ENCODE results near the gene DOCK4.
A peak's percentile ranks its signal among the peaks of the same experiment; 100 is the strongest.

Gene DOCK4

DNA sequence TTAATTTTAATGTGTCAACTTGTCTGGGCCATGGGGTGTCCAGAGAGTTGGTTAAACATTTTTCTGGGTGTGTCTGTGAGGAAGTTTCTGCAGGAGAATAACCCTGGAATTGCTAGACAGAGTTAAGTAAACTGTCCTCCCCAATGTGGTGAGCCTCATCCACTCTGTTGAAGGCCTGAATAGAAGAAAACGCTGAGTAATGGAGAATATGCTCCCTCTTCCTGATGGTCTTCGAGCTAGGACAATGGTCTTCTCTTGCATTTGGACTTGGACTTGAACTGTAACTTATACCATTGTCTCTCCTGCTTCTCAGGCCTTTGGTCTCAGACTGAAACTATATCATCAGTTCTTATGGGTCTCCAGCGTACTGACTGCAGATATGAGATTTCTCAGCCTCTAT is 347.9 kb downstream of the DOCK4 start:
- ChIA-PET POLR2A (no interaction called here), CTCF (no interaction called here)
- TF ChIP-seq, protein P1, sequence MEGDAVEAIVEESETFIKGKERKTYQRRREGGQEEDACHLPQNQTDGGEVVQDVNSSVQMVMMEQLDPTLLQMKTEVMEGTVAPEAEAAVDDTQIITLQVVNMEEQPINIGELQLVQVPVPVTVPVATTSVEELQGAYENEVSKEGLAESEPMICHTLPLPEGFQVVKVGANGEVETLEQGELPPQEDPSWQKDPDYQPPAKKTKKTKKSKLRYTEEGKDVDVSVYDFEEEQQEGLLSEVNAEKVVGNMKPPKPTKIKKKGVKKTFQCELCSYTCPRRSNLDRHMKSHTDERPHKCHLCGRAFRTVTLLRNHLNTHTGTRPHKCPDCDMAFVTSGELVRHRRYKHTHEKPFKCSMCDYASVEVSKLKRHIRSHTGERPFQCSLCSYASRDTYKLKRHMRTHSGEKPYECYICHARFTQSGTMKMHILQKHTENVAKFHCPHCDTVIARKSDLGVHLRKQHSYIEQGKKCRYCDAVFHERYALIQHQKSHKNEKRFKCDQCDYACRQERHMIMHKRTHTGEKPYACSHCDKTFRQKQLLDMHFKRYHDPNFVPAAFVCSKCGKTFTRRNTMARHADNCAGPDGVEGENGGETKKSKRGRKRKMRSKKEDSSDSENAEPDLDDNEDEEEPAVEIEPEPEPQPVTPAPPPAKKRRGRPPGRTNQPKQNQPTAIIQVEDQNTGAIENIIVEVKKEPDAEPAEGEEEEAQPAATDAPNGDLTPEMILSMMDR (IDR thresholded peaks at IDR 0.05; ENCODE audit: control extremely low read depth, extremely low read depth, low read depth, missing control alignments) = no peak
- DNase-seq (ENCODE audit: extremely low spot score) = no peak

- ChIA-PET POLR2A (no interaction called here), CTCF (interaction anchor here (0.8 to 1.8 kb wide), 14 partner anchors 7 to 640 kb away, joined by 3 to 10 read pairs (median 4); no protein-coding TSS in a partner anchor)
- DNase-seq (ENCODE audit: extremely low spot score) = no peak
- TF ChIP-seq, protein P1 (IDR thresholded peaks at IDR 0.05; ENCODE audit: control extremely low read depth, extremely low read depth, low read depth, missing control alignments) = no peak
These were observed 350.4 kb downstream of the DOCK4 start for GRCh38 chr7:111855842-111856227.

- TF ChIP-seq, protein P1 (IDR thresholded peaks at IDR 0.05; ENCODE audit: control extremely low read depth, extremely low read depth, low read depth, missing control alignments) = peak; percentile 44
- POLR2A ChIA-PET = no interaction called here
- CTCF ChIA-PET = interaction anchor here (0.8 to 1.8 kb wide), 19 partner anchors 8 to 640 kb away, joined by 3 to 10 read pairs (median 3); no protein-coding TSS in a partner anchor
- DNase-seq (ENCODE audit: extremely low spot score) = peak; percentile 26
These were observed 350.9 kb downstream of the DOCK4 start for GRCh38 chr7:111855161-111855841.

DNA sequence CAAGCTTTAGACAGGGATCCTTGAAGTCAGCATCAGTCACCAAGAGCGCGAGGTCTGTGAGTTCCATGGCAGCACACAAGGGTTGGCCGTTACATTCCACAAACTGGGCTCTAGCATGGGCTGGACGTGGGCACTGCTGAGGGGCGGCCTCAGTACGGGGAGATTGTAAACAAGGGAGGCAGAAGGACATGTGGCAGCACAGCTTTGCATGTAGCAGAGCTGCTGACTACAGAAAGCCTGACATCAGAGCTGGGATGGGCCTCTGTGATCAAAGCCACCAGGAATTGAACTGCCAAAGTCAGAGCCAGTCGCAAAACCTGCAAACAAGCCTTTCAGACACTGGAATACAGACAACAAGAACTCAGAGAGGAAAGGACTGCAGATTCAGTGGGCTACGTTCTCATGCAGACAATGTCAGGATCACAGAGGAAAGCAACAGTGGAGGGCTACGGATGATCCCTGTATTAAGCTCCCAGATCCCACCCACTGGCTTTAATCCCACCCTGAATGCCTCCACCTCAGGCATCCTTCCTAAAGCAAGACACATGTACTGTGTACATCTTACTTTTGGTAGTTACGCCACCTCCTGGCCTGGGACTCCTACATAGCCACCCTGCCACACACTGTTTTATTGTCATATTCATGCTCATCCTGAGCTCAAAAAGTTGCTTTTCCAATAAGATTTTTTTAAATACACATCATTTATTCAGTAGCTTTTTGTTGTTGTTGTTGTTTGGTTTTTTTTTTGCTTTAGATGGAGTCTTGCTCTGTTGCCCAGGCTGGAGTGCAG is 352.8 kb downstream of the DOCK4 start:
- no peak for DNase-seq (ENCODE audit: extremely low spot score)
- ChIA-PET POLR2A (no interaction called here), CTCF (interaction anchor here (0.9 to 2.2 kb wide), 6 partner anchors 10 to 112 kb away, joined by 3 to 6 read pairs (median 4); no protein-coding TSS in a partner anchor)
- TF ChIP-seq, protein P1 (IDR thresholded peaks at IDR 0.05; ENCODE audit: control extremely low read depth, extremely low read depth, low read depth, missing control alignments) = no peak

DNA sequence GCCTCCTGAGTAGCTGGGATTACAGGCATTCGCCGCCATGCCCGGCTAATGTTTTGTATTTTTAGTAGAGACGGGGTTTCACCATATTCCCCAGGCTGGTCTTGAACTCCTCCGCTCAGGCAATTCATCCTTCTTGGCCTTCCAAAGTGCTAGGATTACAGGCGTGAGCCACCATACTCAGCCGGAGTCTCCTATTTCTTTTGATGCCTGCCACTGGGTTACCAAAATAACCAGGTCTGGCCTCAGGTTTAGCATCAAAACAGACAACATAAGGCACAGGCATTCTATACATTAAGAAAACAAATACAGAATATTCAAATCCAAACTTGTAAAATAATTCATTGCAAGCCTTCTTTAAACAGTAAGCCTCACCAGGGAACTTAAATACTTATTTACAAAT is 354.1 kb downstream of the DOCK4 start:
- DNase-seq (ENCODE audit: extremely low spot score) = no peak
- CTCF ChIA-PET = interaction anchor here (1.2 to 2.2 kb wide), 4 partner anchors 9 to 25 kb away, joined by 3 to 6 read pairs (median 4); no protein-coding TSS in a partner anchor
- TF ChIP-seq, protein P1 (IDR thresholded peaks at IDR 0.05; ENCODE audit: control extremely low read depth, extremely low read depth, low read depth, missing control alignments) = no peak
- POLR2A ChIA-PET = interaction anchor here (0.6 kb wide), 1 partner anchor 21 kb away, joined by 3 read pairs; no protein-coding TSS in a partner anchor

GRCh38 chr7:111846898-111847297 is 359.3 kb downstream of the DOCK4 start:
- ChIA-PET CTCF (no interaction called here), POLR2A (no interaction called here)
- no peak for DNase-seq (ENCODE audit: extremely low spot score)
- TF ChIP-seq, protein P1 (IDR thresholded peaks at IDR 0.05; ENCODE audit: control extremely low read depth, extremely low read depth, low read depth, missing control alignments) = no peak

All from GM10248 (cell line).